Osteoblast (primary cell): ENCODE results near the gene GRAMD1A. TPM values are rescaled to one million over a fixed set of nuclear protein-coding genes. Genes with fewer than 3 reads are reported as not detected.

ENCODE experiments used
- DNase-seq: peaks from one replicate; pipeline ENCODE4 v3.0.0; 2011; ENCODE audit warnings: low spot score, mixed read lengths; ENCODE audit not compliant: insufficient read length; ENCODE audit errors: missing footprints
- H2AFZ ChIP-seq: 2 replicates; pipeline ENCODE4 v1.6.0; 2011; ENCODE audit warnings: mild to moderate bottlenecking, low read length
- H3K27ac ChIP-seq: 2 replicates; pipeline ENCODE4 v1.5.1; 2011; ENCODE audit warnings: mild to moderate bottlenecking, low read depth, low read length, moderate library complexity
- H3K27me3 ChIP-seq: 2 replicates; pipeline ENCODE4 v1.6.0; 2012; ENCODE audit warnings: mild to moderate bottlenecking, control low read depth, inconsistent platforms, low read length, moderate library complexity; ENCODE audit not compliant: insufficient read depth
- H3K36me3 ChIP-seq: 2 replicates; pipeline ENCODE4 v1.5.1; 2011; ENCODE audit warnings: mild to moderate bottlenecking, low read length, control low read depth, moderate library complexity; ENCODE audit not compliant: insufficient read depth
- H3K4me1 ChIP-seq: 2 replicates; pipeline ENCODE4 v1.5.1; 2011; ENCODE audit warnings: mild to moderate bottlenecking, low read length, control low read depth, moderate library complexity; ENCODE audit not compliant: insufficient read depth
- H3K4me2 ChIP-seq: 2 replicates; pipeline ENCODE4 v1.6.0; 2011; ENCODE audit warnings: mild to moderate bottlenecking, low read length; ENCODE audit not compliant: insufficient read depth
- H3K4me3 ChIP-seq: fragments of 200-600 bp; sonication (generic); 3 replicates; pipeline ENCODE4 v1.5.1; 2012; ENCODE audit warnings: mild to moderate bottlenecking, low read length, inconsistent platforms; ENCODE audit not compliant: insufficient read depth
- H3K79me2 ChIP-seq: 2 replicates; pipeline ENCODE4 v1.6.0; 2012; ENCODE audit warnings: mild to moderate bottlenecking, low read length, control low read depth, inconsistent platforms; ENCODE audit not compliant: insufficient read depth
- H3K9me3 ChIP-seq: 2 replicates; pipeline ENCODE4 v1.5.1; 2011; ENCODE audit warnings: low read depth, low read length, control low read depth
- H4K20me1 ChIP-seq: 2 replicates; pipeline ENCODE4 v1.6.0; 2012; ENCODE audit warnings: mild to moderate bottlenecking, low read length, control low read depth; ENCODE audit not compliant: insufficient read depth
- total RNA-seq: library from RNA; depleted of rRNA; stranded (reverse); fragments of >200 nt; gene quantifications from 2 replicates; pipeline ENCODE4 v1.2.3, GENCODE V29; 2012
- TF ChIP-seq, protein P1 (sequence below): IDR thresholded peaks from 2 replicates; pipeline ENCODE4 v1.5.1; 2011; ENCODE audit warnings: mild to moderate bottlenecking, low read depth, low read length, moderate library complexity; ENCODE audit errors: extremely low read depth

Gene GRAMD1A
- total RNA-seq, 1 donor = 29.7 TPM

DNA sequence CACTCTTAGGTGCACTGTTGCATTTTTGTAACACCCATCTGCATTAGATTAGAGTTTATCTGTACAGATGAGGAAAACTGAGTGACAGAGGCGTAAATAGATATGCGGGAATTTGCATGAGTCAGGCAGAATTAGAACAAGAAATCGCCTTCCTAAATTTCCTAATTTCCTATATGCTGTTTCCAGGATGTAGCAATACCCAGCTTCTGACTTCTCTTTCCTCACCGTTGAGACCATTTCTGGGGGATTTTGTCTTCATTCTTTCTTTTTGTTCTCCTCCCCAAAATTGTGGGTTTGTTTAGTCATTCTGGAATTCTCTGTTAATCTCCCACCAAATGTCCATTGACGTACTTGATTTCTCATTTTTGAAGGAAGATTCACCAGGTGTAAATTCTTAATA is 25.5 kb upstream of the GRAMD1A start:
- H3K36me3 ChIP-seq = no peaks in the 10 kb centered on the region
- peaks cover 6% of the 10 kb centered on the region for H3K9me3 ChIP-seq
- no peaks in the 10 kb centered on the region for H3K79me2 ChIP-seq
- no peaks in the 10 kb centered on the region for H3K27me3 ChIP-seq
- H2AFZ ChIP-seq = no peak overlapping the region
- DNase-seq = no peak
- H3K4me3 ChIP-seq = no peak overlapping the region
- TF ChIP-seq, protein P1, sequence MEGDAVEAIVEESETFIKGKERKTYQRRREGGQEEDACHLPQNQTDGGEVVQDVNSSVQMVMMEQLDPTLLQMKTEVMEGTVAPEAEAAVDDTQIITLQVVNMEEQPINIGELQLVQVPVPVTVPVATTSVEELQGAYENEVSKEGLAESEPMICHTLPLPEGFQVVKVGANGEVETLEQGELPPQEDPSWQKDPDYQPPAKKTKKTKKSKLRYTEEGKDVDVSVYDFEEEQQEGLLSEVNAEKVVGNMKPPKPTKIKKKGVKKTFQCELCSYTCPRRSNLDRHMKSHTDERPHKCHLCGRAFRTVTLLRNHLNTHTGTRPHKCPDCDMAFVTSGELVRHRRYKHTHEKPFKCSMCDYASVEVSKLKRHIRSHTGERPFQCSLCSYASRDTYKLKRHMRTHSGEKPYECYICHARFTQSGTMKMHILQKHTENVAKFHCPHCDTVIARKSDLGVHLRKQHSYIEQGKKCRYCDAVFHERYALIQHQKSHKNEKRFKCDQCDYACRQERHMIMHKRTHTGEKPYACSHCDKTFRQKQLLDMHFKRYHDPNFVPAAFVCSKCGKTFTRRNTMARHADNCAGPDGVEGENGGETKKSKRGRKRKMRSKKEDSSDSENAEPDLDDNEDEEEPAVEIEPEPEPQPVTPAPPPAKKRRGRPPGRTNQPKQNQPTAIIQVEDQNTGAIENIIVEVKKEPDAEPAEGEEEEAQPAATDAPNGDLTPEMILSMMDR = no peak
- no peaks in the 10 kb centered on the region for H4K20me1 ChIP-seq
- H3K27ac ChIP-seq = no peak overlapping the region
- H3K4me1 ChIP-seq = no peaks in the 10 kb centered on the region
- no peak overlapping the region for H3K4me2 ChIP-seq

DNA sequence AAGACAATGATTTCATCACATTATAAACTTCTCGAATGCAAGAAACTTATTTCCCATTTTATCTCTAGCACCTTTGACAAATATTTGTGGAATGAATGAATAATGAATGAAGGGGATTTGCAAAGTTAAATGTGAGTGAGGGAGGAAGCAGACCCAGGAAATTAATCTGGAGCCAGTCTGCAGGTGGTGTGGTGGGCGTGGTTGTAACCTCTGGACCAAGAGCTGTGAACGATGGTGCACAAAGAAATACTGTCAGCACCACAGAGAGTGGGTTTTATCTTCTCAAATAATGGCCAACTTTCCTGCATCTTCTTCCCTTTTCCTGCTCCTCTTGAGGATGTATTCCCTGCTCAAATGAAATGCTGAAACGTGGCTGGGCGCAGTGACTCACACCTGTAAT is 25.1 kb upstream of the GRAMD1A start:
- H3K36me3 ChIP-seq = no peaks in the 10 kb centered on the region
- no peak for DNase-seq
- no peaks in the 10 kb centered on the region for H4K20me1 ChIP-seq
- TF ChIP-seq, protein P1 = no peak
- H3K9me3 ChIP-seq = peaks cover 6% of the 10 kb centered on the region
- no peaks in the 10 kb centered on the region for H3K79me2 ChIP-seq
- H3K4me1 ChIP-seq = no peaks in the 10 kb centered on the region
- no peak overlapping the region for H2AFZ ChIP-seq
- no peak overlapping the region for H3K27ac ChIP-seq
- H3K4me3 ChIP-seq = no peak overlapping the region
- H3K27me3 ChIP-seq = no peaks in the 10 kb centered on the region
- H3K4me2 ChIP-seq = no peak overlapping the region

DNA sequence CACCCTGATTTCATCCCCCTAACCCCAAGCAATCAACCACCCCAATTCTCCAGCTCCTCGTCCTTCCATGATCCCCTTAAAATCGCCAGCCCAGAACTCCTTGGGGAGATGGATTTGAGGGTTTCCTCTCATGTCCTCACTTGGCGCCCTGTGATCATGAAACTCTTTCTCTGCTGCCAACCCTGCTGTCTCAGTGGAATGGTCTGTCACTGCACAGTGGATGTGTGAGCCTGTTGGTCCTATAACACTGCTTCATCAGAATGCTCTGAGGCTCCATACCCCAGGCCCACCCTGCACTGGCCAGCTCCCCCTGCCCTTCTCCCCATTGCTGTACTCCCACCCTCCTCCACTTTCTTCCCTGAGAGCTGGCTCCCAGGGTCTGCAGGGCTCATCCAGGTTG is 23.5 kb upstream of the GRAMD1A start:
- H2AFZ ChIP-seq = no peak overlapping the region
- peaks cover 6% of the 10 kb centered on the region for H3K9me3 ChIP-seq
- no peaks in the 10 kb centered on the region for H3K27me3 ChIP-seq
- DNase-seq = no peak
- H3K27ac ChIP-seq = no peak overlapping the region
- H3K79me2 ChIP-seq = no peaks in the 10 kb centered on the region
- H3K4me2 ChIP-seq = no peak overlapping the region
- TF ChIP-seq, protein P1 = no peak
- no peaks in the 10 kb centered on the region for H3K4me1 ChIP-seq
- no peak overlapping the region for H3K4me3 ChIP-seq
- no peaks in the 10 kb centered on the region for H4K20me1 ChIP-seq
- H3K36me3 ChIP-seq = no peaks in the 10 kb centered on the region

DNA sequence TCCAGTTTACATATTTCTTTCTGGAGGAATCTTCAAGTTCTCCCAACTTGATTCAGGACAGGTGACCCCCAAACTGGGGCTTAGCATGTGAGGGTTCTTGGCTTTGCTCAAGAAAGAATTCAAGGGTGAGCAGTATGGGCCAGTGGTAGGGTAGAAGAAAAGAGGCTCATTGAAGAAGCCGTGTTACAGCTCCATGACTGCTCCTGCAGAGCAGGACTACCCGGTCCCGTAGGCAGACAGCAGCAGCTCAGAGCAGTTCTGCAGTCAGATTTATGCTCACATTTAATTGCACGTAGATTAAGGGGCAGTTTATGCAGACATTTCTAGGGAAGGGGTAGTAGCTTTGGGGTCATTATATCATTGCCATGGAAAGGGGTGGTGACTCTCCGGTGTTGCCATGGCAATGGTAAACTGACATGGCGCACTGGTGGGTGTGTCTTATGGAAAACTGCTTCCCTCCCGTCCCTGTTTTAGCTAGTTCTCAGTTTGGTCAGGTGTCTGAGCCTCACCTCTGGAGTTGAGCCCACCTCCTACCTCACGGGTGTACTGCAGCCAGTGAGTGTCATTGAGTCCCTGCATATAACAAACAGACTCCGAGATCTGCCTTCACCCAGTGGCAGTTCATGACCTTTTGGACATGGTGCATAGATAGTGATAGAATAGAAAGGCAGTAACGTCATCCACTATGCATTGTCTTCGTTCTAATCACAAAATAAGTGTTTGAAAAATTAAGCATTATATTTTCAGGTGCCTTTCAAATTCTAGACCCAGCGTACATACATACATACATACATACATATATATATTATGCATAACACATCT is 20.1 kb upstream of the GRAMD1A start:
- Histone ChIP-seq H3K4me3 (no peak overlapping the region), H4K20me1 (no peaks in the 10 kb centered on the region), H3K4me2 (no peak overlapping the region), H3K79me2 (no peaks in the 10 kb centered on the region), H2AFZ (no peak overlapping the region), H3K4me1 (no peaks in the 10 kb centered on the region), H3K27ac (no peak overlapping the region), H3K9me3 (peaks cover 6% of the 10 kb centered on the region), H3K27me3 (no peaks in the 10 kb centered on the region), H3K36me3 (no peaks in the 10 kb centered on the region)
- no peak for DNase-seq
- TF ChIP-seq, protein P1 = no peak
